Erythroblast (primary cell): Measurements from ENCODE around the gene HHIPL2.

Experiments
- GATA1 ChIP-seq: IDR thresholded peaks from 2 replicates; pipeline ENCODE4 v1.6.1; 2011; ENCODE audit warnings: low read depth, mild to moderate bottlenecking, control low read depth, low read length, moderate library complexity
- POLR2A ChIP-seq: IDR thresholded peaks from 2 replicates; pipeline ENCODE4 v1.6.1; 2011; ENCODE audit warnings: mild to moderate bottlenecking, low read length

DNA sequence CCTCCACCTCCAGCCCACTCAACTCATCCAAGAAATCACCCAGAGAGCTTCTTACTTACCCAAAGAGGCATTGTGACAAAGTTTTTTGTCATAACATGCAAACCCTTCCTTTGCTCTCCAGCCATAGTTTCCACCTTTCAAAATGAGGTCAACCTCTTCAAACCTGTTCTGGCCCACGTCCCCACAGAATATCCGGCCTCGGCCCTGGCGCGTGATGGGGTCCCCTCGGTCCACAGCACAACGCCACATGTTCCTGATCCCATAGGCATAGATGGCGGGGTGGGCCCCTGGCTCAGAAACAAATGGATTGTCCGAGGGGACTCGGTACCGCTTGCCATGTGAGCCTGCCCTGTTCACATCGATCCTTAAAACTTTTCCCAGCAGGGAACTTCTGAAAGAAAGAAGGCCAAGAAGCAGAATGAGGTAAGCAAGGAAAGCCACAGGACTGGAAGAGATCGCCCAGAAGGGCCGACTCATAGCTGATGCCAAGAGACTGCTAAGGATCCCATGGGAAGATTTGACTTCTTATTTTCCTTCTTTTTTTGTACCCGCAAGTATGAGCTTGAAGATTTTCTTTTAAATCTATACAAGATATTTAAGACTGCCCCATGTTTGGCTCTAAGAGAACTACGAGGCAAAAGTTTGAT is 7.8 kb downstream of the HHIPL2 start:
- TF ChIP-seq POLR2A (no peak), GATA1 (no peak)
